HepG2 (cell line): ENCODE results near the gene NKD1. TPM values are rescaled to one million over a fixed set of nuclear protein-coding genes. Genes with fewer than 3 reads are reported as not detected.
A peak's percentile ranks its signal among the peaks of the same experiment; 100 is the strongest.

Experiments
- ATAC-seq: fragments of 200-7000 bp; cut with Tn5 transposase; 3 replicates; pipeline ENCODE4 v1.9.1; 2020; ENCODE audit warnings: mild to moderate bottlenecking, moderate library complexity
- BruUV-seq: library from RNA; stranded (reverse); fragments of 400-500 nt; replicated peaks from 2 replicates; lab custom pipeline; 2021; lab: Mats Ljungman, UMichigan
- CTCF ChIA-PET: fragments of 300-600 bp; formaldehyde crosslinking; extraction: SDS; loops from one replicate; lab custom pipeline; 2021; ENCODE audit warnings: low total read pairs, inconsistent platforms, low intra/inter-chr PET ratio; lab: Yijun Ruan, JAX
- POLR2A ChIA-PET: fragments of 350-600 bp; sonication (Branson Sonifier 250); formaldehyde crosslinking; loops from one replicate; lab custom pipeline; 2020; ENCODE audit warnings: antibody characterized with exemption, inconsistent platforms; lab: Yijun Ruan, JAX
- DNase-seq: peaks from one replicate; pipeline ENCODE4 v3.0.0-alpha.2; 2015; ENCODE audit warnings: low spot score
- FAIRE-seq: peaks from 3 replicates; lab custom pipeline; 2011; peaks lifted over from hg19 to GRCh38; lab: Jason Lieb, UNC
- H2AFZ ChIP-seq: one replicate; pipeline ENCODE4 v1.6.1; 2011; ENCODE audit warnings: low read length, inconsistent platforms
- H3K27ac ChIP-seq: fragments of 300-600 bp; 3 replicates; pipeline ENCODE4 v1.8.0; 2011; ENCODE audit warnings: mixed run types, mild to moderate bottlenecking, mixed read lengths, low read length, inconsistent platforms; ENCODE audit not compliant: insufficient read depth; ENCODE audit errors: extremely low read length
- H3K27me3 ChIP-seq, 2 experiments: fragments of 200-600 bp in 1 of 2; 2 replicates in 1 of 2; 3 replicates in 1 of 2; pipeline versions ENCODE4 v1.6.0 to v1.8.0; 2011; ENCODE audit warnings: low read length in 2 of 2, mild to moderate bottlenecking in 2 of 2, moderate library complexity in 2 of 2, inconsistent platforms in 1 of 2; ENCODE audit not compliant: insufficient read depth in 2 of 2, control insufficient read depth in 1 of 2
- H3K36me3 ChIP-seq, 2 experiments: fragments of 200-600 bp in 1 of 2; replicated peaks in 1 of 2; 2 replicates in 1 of 2; 3 replicates in 1 of 2; pipeline versions ENCODE4 v1.5.1 to v1.8.0; 2011; ENCODE audit warnings: low read length in 2 of 2, inconsistent platforms in 1 of 2; ENCODE audit not compliant: insufficient read depth in 2 of 2, control insufficient read depth in 1 of 2
- H3K4me1 ChIP-seq: 2 replicates; pipeline ENCODE4 v1.5.1; 2012; ENCODE audit warnings: low read length, inconsistent platforms; ENCODE audit not compliant: insufficient read depth
- H3K4me2 ChIP-seq: 2 replicates; pipeline ENCODE4 v1.6.0; 2011; ENCODE audit warnings: low read depth, low read length, inconsistent platforms
- H3K4me3 ChIP-seq, 3 experiments: fragments of 200-600 bp in 1 of 3; sonication (generic), shearing (Covaris generic) in 1 of 3; replicated peaks in 1 of 3; 2 replicates each; pipeline ENCODE4 v1.5.1; 2011 to 2016; ENCODE audit warnings: low read length in 3 of 3, inconsistent platforms in 2 of 3, low read depth in 2 of 3, mild to moderate bottlenecking in 2 of 3, control low read depth in 1 of 3, mixed read lengths in 1 of 3; ENCODE audit not compliant: insufficient read depth in 1 of 3
- H3K79me2 ChIP-seq: one replicate; pipeline ENCODE4 v1.6.1; 2011; ENCODE audit warnings: low read length, inconsistent platforms; ENCODE audit not compliant: insufficient read depth
- H3K9ac ChIP-seq: 2 replicates; pipeline ENCODE4 v1.6.0; 2011; ENCODE audit warnings: mild to moderate bottlenecking, low read depth, low read length, inconsistent platforms; ENCODE audit not compliant: insufficient read depth
- H3K9me3 ChIP-seq: 2 replicates; pipeline ENCODE4 v1.5.1; 2012; ENCODE audit warnings: mild to moderate bottlenecking, low read length
- H4K20me1 ChIP-seq: 2 replicates; pipeline ENCODE4 v1.6.0; 2011; ENCODE audit warnings: inconsistent platforms, mild to moderate bottlenecking, low read length, moderate library complexity; ENCODE audit not compliant: insufficient read depth
- KIAA2018 ChIP-seq: sonication (generic); formaldehyde crosslinking; IDR thresholded peaks from 2 replicates; pipeline ENCODE4 v1.5.0; 2020; ENCODE audit warnings: mild to moderate bottlenecking, missing genetic modification reagents, borderline replicate concordance
- NR2F2 ChIP-seq: IDR thresholded peaks from 2 replicates; pipeline ENCODE4 v1.6.1; 2012; ENCODE audit warnings: low read depth, inconsistent platforms, borderline replicate concordance
- POLR2AphosphoS5 ChIP-seq: IDR thresholded peaks from 2 replicates; pipeline ENCODE4 v1.6.1; 2012; ENCODE audit warnings: low read depth, low read length
- RBFOX2 ChIP-seq: fragments of 200-400 bp; formaldehyde crosslinking; IDR thresholded peaks from 2 replicates; pipeline ENCODE4 v1.6.1; 2017; ENCODE audit warnings: low read depth, mild to moderate bottlenecking, low read length
- SRSF1 ChIP-seq: fragments of 200-400 bp; formaldehyde crosslinking; optimal IDR thresholded peaks from 2 replicates; pipeline ENCODE3; 2017; ENCODE audit warnings: mild to moderate bottlenecking, low read depth, low read length, moderate library complexity
- XRCC5 ChIP-seq: fragments of 200-400 bp; formaldehyde crosslinking; optimal IDR thresholded peaks from 2 replicates; pipeline ENCODE3; 2017; ENCODE audit warnings: mild to moderate bottlenecking, low read length
- ZBTB33 ChIP-seq: sonication (generic); formaldehyde crosslinking; IDR thresholded peaks from 2 replicates; pipeline ENCODE4 v1.4.0; 2020; ENCODE audit warnings: missing genetic modification reagents
- ZNF768 ChIP-seq: sonication (generic); formaldehyde crosslinking; IDR thresholded peaks from 2 replicates; pipeline ENCODE4 v1.4.0; 2020; ENCODE audit warnings: missing genetic modification reagents
- ZNF776 ChIP-seq: sonication (generic); formaldehyde crosslinking; IDR thresholded peaks from 2 replicates; pipeline ENCODE4 v1.4.0; 2020; ENCODE audit warnings: mild to moderate bottlenecking, missing genetic modification reagents
- WGBS: methylation state at CpG from one replicate; pipeline ENCODE4 v1.1.6; 2017; ENCODE audit warnings: low lambda C conversion rate; 5-methylcytosine and 5-hydroxymethylcytosine counted together
- in situ Hi-C: cut with HindIII; loops from 2 replicates; pipeline ENCODE4 v1.10.0; 2017; ENCODE audit warnings: low pct_unique_long_range_greater_than_20kb; ENCODE audit not compliant: extremely low pct_ligation_motif_present
- intact Hi-C: fragments of 100-400 bp; cut with micrococcal nuclease; formaldehyde crosslinking; loops from one replicate; pipeline ENCODE4 v1.10.0; 2022; ENCODE audit not compliant: unreplicated experiment
- polyA plus RNA-seq, 8 experiments: library from polyadenylated mRNA; depleted of rRNA in 3 of 8; stranded (reverse) in 7 of 8; unstranded in 1 of 8; fragments of >200 nt; fragmentation: Illumina TruSeq in 4 of 8; extraction: Trizol in 4 of 8; gene quantifications; 2 replicates each; pipeline versions ENCODE4 v1.2.1 to v1.2.3, GENCODE V29; 2011 to 2016; ENCODE audit warnings: low read depth in 4 of 8, missing spikeins in 1 of 8, mixed read lengths in 1 of 8; ENCODE audit not compliant: insufficient read depth in 1 of 8
- total RNA-seq, 5 experiments: library from RNA; depleted of rRNA; stranded (reverse); fragments of >200 nt; fragmentation: Illumina TruSeq; extraction: Trizol; gene quantifications; 2 replicates each; pipeline ENCODE4 v1.2.3, GENCODE V29; 2016; ENCODE audit warnings: low read depth in 1 of 5

The NKD1 gene
- total and polyA plus RNA-seq, 2 of the 13 experiments (the other 11 are each of a cell fraction or from before 2014, with no cell fraction given), result 70.4 to 121 TPM

- no peak for TF ChIP-seq KIAA2018 (CRISPR knock-in tag)
These were observed 7.2 kb downstream of the NKD1 start (continued) for GRCh38 chr16:50555269-50555875.

- intact Hi-C loops (no loop called here), in situ Hi-C loops (no loop called here)
- peak overlapping the region; percentile 26; the same call in 1 of the 2 replicates for H3K4me2 ChIP-seq
- H3K9me3 ChIP-seq, result no peaks in the 10 kb centered on the region
- H2AFZ ChIP-seq, result no peak overlapping the region
- ATAC-seq (peak; percentile 5), DNase-seq (no peak), FAIRE-seq (no peak)
- peaks cover 56 to 90% of the 10 kb centered on the region in 2 experiments for H3K36me3 ChIP-seq
- H3K4me3 ChIP-seq, result peak overlapping the region in 2 of 3 experiments; percentile 5 to 31; a peak in 2 of 6 replicates
- ChIA-PET CTCF (no interaction called here), POLR2A (interaction anchor here (0.6 to 2.0 kb wide), 6 partner anchors 8 to 182 kb away, joined by 3 to 5 read pairs (median 4); no protein-coding TSS in a partner anchor)
- peaks cover 99% of the 10 kb centered on the region for H4K20me1 ChIP-seq
- peaks cover 100% of the 10 kb centered on the region for H3K4me1 ChIP-seq
- no peaks in the 10 kb centered on the region for H3K27me3 ChIP-seq
- no TSS peak for BruUV-seq
- 96% methylated on average over 17 of the region's 18 CpGs for WGBS
- peak overlapping the region; percentile 5 for H3K27ac ChIP-seq
- H3K79me2 ChIP-seq, result peaks cover 98% of the 10 kb centered on the region
- H3K9ac ChIP-seq, result no peak overlapping the region
- TF ChIP-seq ZNF776 (CRISPR knock-in tag), result no peak
- TF ChIP-seq ZBTB33 (CRISPR knock-in tag), result peak; percentile 91
- peak; percentile 84 for TF ChIP-seq RBFOX2
- TF ChIP-seq ZNF768 (CRISPR knock-in tag), result peak; percentile 20; the same call in 1 of the 2 replicates
- TF ChIP-seq NR2F2, result 0 out of 2 replicates have a peak, but pooled peaks have one; percentile 13
- peak; percentile 20 for TF ChIP-seq SRSF1
- TF ChIP-seq XRCC5, result peak; percentile 23
- peak; percentile 51; the same call in 1 of the 2 replicates for TF ChIP-seq POLR2AphosphoS5
These were observed 7.9 kb downstream of the NKD1 start for GRCh38 chr16:50555952-50556673.
